Fibroblast of lung (primary cell): ENCODE measurements around the gene PFKP.

Source experiments
- EZH2 ChIP-seq: IDR thresholded peaks from 2 replicates; pipeline ENCODE4 v1.5.1; 2012; ENCODE audit warnings: low read length, control low read depth, mild to moderate bottlenecking; ENCODE audit errors: missing control alignments
- TF ChIP-seq, protein P1 (sequence below), 2 donors: IDR thresholded peaks in 1 of 2; conservative IDR thresholded peaks in 1 of 2; 1 replicate in 1 of 2; 2 replicates in 1 of 2; pipeline ENCODE4 v1.5.1; 2011 to 2012; ENCODE audit warnings: low read length in 2 of 2, control low read depth in 1 of 2, inconsistent platforms in 1 of 2, low read depth in 1 of 2, mild to moderate bottlenecking in 1 of 2

DNA sequence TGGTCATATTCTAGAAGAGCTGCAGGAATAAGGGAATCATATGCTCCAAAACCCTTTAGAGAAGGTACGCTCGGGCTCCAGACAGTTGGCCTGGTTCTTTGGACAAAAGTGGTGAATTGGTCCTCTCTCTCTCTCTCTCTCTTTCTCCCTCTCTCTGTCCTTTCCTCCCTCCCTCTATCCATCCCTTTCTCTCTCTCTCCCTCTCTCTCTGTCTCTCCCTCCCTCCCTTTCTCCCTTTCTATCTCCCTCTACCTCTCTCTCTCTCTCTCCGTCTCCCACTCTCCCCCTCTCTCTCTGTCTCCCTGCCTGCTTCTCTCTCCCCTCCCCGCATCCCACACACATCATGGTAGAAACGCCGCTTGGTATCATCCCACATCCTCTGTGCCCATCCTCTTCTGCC, 19.8 kb upstream of the PFKP start:
- TF ChIP-seq EZH2: no peak
- TF ChIP-seq, protein P1, sequence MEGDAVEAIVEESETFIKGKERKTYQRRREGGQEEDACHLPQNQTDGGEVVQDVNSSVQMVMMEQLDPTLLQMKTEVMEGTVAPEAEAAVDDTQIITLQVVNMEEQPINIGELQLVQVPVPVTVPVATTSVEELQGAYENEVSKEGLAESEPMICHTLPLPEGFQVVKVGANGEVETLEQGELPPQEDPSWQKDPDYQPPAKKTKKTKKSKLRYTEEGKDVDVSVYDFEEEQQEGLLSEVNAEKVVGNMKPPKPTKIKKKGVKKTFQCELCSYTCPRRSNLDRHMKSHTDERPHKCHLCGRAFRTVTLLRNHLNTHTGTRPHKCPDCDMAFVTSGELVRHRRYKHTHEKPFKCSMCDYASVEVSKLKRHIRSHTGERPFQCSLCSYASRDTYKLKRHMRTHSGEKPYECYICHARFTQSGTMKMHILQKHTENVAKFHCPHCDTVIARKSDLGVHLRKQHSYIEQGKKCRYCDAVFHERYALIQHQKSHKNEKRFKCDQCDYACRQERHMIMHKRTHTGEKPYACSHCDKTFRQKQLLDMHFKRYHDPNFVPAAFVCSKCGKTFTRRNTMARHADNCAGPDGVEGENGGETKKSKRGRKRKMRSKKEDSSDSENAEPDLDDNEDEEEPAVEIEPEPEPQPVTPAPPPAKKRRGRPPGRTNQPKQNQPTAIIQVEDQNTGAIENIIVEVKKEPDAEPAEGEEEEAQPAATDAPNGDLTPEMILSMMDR (conservative IDR thresholded peaks at IDR 0.05 in 1 of 2, IDR thresholded peaks at IDR 0.05 in 1 of 2; ENCODE audit: low read depth in 1 of 2, low read length in 2 of 2): no peak
